C4-2B (cell line): ENCODE results near the gene KDM3B.
A peak's percentile ranks its signal among the peaks of the same experiment; 100 is the strongest.

Experiments used
- H3K27ac ChIP-seq: fragments of 450-650 bp; 2 replicates; pipeline ENCODE4 v1.5.1; 2017
- ZFX ChIP-seq: fragments of 450-650 bp; IDR thresholded peaks from 2 replicates; pipeline ENCODE4 v1.6.1; 2017
- TF ChIP-seq, protein P1 (sequence below): fragments of 450-650 bp; conservative IDR thresholded peaks from 2 replicates; pipeline ENCODE4 v1.5.1; 2017; ENCODE audit warnings: mild to moderate bottlenecking

Gene KDM3B

DNA sequence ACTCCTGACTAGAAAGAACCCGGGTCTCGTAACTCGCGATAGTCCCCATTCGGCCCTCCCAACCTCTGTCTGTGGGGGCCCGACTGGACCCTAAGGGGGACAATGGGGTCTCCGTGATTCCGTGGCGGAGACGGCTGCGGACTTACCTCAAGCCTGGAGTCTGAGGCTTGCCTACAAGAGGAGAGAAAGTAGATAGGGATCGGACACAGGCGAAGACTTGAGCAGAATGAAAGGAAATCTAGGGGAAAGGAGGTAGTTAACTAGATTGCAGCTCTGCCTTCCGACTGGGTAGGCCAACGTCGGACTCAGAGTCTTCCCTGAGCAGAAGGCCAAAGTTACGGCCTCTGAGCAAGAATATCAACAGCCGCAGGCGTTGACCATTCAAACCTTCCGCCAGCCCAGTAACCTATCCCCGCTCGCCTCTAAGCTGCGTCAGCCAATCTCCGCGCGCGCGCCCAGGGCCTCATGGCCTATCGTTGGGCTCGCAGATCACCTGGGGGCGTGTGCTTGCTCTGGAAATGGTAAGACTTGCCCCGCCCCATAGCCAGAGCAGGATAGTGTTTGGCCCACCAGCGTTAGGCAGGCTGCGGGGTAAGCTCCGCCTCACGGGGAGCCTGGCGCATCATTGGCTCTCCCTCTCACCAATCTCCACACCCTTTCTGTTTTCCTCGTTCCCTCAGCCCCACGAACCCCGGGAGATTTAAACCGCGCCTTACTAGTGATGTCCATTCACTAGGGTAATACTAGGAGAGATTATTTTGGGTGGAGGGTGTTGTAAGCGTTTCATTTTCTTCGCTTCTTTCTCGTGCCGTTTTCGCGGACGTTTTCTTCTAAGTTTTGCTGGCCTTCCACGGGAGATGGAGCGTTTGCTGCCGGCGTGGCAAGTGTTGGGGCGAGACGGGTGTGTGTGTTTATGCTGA is 20.8 kb upstream of the KDM3B start, which contains the start of gene CDC25C:
Gene CDC25C (minus strand): TSS at position 356 of the 920 bp plus-strand sequence. CDS start 624 bp downstream, outside the sequence.
- H3K27ac ChIP-seq: peak within 1 kb of the TSS; percentile 79
- TF ChIP-seq ZFX: peak; percentile 62; the same call in 1 of the 2 replicates
- TF ChIP-seq, protein P1, sequence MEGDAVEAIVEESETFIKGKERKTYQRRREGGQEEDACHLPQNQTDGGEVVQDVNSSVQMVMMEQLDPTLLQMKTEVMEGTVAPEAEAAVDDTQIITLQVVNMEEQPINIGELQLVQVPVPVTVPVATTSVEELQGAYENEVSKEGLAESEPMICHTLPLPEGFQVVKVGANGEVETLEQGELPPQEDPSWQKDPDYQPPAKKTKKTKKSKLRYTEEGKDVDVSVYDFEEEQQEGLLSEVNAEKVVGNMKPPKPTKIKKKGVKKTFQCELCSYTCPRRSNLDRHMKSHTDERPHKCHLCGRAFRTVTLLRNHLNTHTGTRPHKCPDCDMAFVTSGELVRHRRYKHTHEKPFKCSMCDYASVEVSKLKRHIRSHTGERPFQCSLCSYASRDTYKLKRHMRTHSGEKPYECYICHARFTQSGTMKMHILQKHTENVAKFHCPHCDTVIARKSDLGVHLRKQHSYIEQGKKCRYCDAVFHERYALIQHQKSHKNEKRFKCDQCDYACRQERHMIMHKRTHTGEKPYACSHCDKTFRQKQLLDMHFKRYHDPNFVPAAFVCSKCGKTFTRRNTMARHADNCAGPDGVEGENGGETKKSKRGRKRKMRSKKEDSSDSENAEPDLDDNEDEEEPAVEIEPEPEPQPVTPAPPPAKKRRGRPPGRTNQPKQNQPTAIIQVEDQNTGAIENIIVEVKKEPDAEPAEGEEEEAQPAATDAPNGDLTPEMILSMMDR: no peak

DNA sequence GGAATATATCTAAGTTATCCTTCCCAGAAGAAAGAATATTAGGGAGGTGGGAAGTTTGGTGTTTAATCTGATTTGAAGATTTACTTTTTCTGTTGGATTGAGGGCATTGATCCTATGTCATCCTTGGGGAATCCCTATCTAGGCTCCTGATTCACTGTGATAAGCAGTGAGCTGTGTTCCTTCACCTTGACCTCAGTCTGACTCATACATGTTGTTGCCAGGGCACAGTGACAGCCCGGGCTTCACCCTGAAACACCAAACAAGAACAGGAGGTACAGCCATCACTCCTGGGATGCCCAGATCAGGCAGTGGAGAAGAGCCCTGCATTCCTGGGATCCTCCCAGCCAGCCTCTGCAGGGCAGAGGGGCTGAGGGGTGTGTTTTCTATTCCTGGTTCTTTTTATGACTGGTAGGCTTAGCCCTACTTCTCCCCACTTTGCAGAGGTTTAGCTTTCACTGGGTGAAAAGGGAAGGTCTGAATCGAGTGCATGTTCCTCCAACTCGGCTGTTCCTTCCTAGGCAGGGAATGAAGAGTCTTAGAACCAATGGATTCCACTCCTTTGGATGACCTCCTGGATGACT is 17.5 kb upstream of the KDM3B start:
- TF ChIP-seq ZFX: no peak
- TF ChIP-seq, protein P1: no peak
- no peak overlapping the region for H3K27ac ChIP-seq

DNA sequence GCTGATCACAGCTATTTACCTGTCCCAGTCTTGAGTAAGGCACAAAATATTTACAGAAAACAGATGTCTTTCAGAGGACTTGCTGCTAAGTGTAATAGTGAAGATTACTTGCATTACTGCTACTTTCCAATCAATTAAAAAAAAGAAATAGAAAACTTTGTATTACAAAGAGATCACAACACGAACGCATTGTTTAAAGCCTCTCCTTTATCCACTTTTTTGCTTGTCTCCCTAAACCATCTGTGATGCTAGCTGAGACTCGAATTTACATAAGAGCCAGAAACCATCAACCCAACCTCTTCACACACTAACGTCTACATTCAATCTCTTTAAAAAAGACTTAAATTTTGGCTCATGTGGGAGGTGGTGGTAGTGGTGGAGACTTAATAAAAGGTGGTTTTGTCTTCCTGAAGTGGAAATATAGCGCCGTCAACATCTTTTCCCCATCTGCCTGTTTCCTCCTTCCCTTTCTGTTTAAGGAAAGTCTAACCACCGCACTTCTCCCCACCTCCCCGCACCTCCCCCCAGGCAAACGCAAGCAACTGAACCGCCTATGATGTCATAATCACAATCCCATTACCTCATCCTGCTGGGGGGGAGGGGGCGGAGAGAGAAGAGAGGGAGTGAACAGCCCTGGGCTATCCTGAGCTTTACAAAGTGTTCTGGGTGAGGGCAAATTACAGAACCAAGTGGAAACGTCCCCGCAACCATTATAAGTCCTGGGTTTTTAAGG is 15.4 kb upstream of the KDM3B start:
- peak overlapping the region; percentile 95 for H3K27ac ChIP-seq
- TF ChIP-seq, protein P1: no peak
- peak; percentile 75; the same call in 1 of the 2 replicates for TF ChIP-seq ZFX

DNA sequence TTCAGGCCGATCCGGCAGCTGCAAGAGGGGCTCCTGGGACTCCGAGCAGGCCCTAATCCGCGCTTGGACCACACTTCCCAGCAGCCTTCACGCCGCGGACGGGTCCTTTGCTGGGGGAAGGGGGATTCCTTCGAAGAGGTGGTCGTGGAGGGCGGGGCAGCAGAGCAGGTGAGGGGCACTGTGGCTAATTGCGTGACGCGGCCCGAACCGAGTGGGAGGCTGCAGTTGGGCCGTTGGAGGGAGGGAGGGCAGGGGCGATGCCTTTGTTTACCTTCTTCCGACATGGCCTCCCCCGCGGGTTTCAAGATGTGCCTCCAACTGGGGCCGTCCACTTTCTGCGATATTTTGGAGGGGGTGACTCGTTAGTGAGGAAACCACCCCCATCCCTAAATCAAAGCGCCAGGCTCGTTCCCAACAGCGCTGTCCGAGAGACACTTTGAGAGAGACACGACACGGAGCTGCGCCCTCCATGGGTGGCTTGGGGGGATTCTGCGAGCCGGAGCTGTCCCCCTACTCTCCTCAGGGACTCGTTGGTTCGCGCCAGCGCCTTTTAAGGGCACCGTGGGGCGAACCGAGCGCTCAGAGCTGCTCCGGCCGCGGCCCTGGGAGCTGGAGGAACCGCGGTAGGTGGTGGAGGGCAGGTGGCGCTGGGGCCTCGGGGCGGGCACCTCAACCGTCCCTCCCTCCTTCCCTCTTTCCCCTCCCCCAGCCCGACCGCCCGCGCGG is 14.6 kb upstream of the KDM3B start, which contains the start of gene FAM53C:
Gene FAM53C (plus strand): TSS at position 582 of the 726 bp plus-strand sequence. CDS start 3,070 bp downstream, outside the sequence.
- TF ChIP-seq, protein P1: no peak
- TF ChIP-seq ZFX: no peak; the same call in none of the 2 replicates
- peak within 1 kb of the TSS; percentile 95 for H3K27ac ChIP-seq

DNA sequence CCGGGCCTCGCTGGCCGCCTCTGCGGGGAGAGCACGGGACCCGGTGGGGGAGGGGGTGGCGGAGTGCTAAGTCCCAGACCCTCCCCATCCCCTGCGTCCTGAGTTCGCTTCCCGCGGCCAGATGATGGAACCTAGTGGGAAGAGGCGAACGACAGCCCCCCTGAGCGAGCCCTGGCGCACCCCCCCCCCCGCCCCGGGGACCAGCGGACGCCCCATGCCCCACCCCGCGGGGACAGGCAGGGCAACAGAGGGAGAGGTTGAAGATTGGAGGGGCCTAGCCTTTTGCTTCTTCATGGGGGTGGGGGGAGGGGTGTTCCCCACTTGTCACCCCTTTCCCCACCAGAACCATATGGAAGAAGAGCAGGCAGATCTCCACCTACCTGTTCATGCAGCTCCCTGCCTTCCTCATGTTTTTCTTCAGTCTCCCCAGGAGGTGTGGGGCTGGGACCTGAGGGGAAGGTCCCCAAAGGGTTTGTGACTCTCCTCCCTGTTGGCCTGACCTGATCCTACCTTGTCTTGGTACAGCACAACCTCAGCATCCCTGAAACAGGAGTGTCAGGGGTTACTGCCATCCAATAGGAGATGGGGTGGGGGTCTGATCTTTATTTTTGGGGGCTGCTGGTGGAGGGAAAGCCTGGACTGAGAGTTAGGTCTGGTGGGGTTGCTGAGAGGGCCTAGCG is 13.9 kb upstream of the KDM3B start:
- no peak; the same call in 1 of the 2 replicates for TF ChIP-seq ZFX
- TF ChIP-seq, protein P1: no peak

DNA sequence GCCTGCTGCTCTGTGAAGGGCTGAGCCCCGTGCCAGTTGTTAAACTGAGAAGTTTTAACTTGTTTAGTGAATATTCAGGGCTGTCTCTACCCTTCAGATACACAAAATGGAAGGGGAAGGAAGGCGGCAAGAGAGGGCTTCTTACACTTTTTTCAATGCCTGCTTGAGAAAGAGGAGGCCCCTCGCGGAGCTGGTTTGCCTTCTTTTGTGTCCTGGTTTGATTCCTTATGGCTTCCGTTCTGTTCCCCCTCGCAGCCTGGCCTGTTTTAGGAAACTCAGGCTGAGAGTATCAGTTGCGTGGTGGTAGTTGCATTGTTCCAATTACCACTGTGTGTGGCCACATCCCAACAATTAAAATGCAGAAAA is 13.4 kb upstream of the KDM3B start:
- H3K27ac ChIP-seq: peak overlapping the region; percentile 95
- TF ChIP-seq ZFX: peak; percentile 26; the same call in 1 of the 2 replicates
- TF ChIP-seq, protein P1: no peak

More for the DNA sequence above, 13.9 kb upstream of the KDM3B start:
- peak overlapping the region; percentile 95 for H3K27ac ChIP-seq
